ENCODE results near the gene APOLD1.

DNA sequence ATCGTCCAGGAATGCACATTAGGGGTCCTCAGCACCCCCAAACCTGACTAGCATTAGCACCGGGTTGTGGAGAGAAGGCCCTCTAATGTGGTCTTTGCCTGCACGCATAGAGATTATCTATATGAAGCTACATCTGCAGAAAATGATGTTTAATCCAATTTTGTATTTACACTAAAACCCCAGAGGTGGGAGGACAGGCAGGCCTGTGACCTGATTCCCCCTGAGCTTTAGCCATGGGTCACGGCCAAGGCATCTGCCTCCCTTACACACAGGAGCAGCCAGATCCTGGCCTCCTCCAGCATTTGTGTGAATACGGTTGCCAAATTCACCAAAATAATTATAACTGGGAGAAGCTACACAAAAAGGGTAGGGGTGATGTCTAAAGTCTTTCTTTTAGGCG is 7.0 kb downstream of the APOLD1 start:
- TF ChIP-seq, protein P1, sequence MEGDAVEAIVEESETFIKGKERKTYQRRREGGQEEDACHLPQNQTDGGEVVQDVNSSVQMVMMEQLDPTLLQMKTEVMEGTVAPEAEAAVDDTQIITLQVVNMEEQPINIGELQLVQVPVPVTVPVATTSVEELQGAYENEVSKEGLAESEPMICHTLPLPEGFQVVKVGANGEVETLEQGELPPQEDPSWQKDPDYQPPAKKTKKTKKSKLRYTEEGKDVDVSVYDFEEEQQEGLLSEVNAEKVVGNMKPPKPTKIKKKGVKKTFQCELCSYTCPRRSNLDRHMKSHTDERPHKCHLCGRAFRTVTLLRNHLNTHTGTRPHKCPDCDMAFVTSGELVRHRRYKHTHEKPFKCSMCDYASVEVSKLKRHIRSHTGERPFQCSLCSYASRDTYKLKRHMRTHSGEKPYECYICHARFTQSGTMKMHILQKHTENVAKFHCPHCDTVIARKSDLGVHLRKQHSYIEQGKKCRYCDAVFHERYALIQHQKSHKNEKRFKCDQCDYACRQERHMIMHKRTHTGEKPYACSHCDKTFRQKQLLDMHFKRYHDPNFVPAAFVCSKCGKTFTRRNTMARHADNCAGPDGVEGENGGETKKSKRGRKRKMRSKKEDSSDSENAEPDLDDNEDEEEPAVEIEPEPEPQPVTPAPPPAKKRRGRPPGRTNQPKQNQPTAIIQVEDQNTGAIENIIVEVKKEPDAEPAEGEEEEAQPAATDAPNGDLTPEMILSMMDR (IDR thresholded peaks at IDR 0.05), result no peak
- TF ChIP-seq POLR2AphosphoS5 (IDR thresholded peaks at IDR 0.05) (no peak), POLR2A (IDR thresholded peaks at IDR 0.05) (no peak), EP300 (IDR thresholded peaks at IDR 0.05) (no peak)
